Stomach (tissue), 9 donors: ENCODE data around the gene DRG2. TPM values are rescaled to one million over a fixed set of nuclear protein-coding genes. Genes with fewer than 3 reads are reported as not detected.

Source experiments
- DNase-seq, 2 donors: peaks; one replicate each; pipeline versions ENCODE4 v3.0.0 to v3.0.0-alpha.2; 2013 to 2019
- H3K27ac ChIP-seq, 5 donors: fragments of 200-600 bp in 4 of 5; sonication (generic) in 4 of 5; one replicate each; pipeline ENCODE4 v1.5.1; 2013 to 2019; ENCODE audit warnings: mild to moderate bottlenecking in 1 of 5, moderate library complexity in 1 of 5
- H3K27me3 ChIP-seq, 3 donors: fragments of 200-600 bp; sonication (generic); one replicate each; pipeline ENCODE4 v1.5.1; 2017 to 2019; ENCODE audit warnings: mixed run types in 1 of 3
- H3K36me3 ChIP-seq, 4 donors: fragments of 200-600 bp; sonication (generic); 1 replicate in 3 of 4; 2 replicates in 1 of 4; pipeline ENCODE4 v1.5.1; 2016 to 2019
- H3K4me1 ChIP-seq, 4 donors: fragments of 200-600 bp; sonication (generic); one replicate each; pipeline ENCODE4 v1.5.1; 2016 to 2019
- H3K4me3 ChIP-seq, 4 donors: fragments of 200-600 bp; sonication (generic) in 3 of 4; one replicate each; pipeline ENCODE4 v1.5.1; 2016 to 2019; ENCODE audit warnings: mild to moderate bottlenecking in 1 of 4
- H3K9me3 ChIP-seq, 4 donors: fragments of 200-600 bp; sonication (generic); one replicate each; pipeline ENCODE4 v1.5.1; 2016 to 2019
- EP300 ChIP-seq: sonication (generic); formaldehyde crosslinking; IDR thresholded peaks from one replicate; pipeline ENCODE4 v1.6.1; 2017; ENCODE audit warnings: antibody characterized with exemption
- POLR2A ChIP-seq, 4 donors: fragments of 450-650 bp; IDR thresholded peaks; one replicate each; pipeline ENCODE4 v1.6.1; 2016; ENCODE audit warnings: antibody characterized with exemption in 4 of 4, control low read depth in 2 of 4, mild to moderate bottlenecking in 1 of 4, moderate library complexity in 1 of 4
- POLR2AphosphoS5 ChIP-seq, 3 donors: sonication (generic); formaldehyde crosslinking; IDR thresholded peaks; one replicate each; pipeline ENCODE4 v1.6.1; 2016; ENCODE audit warnings: antibody characterized with exemption in 3 of 3
- WGBS, 5 donors: extraction: QIAGEN DNeasy Blood & Tissue Kit in 3 of 5; methylation state at CpG; one replicate each; pipeline versions ENCODE4 v1.1.5 to v1.1.7; 2013 to 2018; 5-methylcytosine and 5-hydroxymethylcytosine counted together
- intact Hi-C: fragments of 100-400 bp; cut with DNase I; formaldehyde crosslinking; loops from one replicate; pipeline ENCODE4 v1.15.1; 2023; ENCODE audit warnings: low total_unique reads
- polyA plus RNA-seq, 3 donors: library from polyadenylated mRNA; stranded (reverse); fragments of 200-250 nt; gene quantifications; one replicate each; pipeline ENCODE4 v1.2.3, GENCODE V29; 2013
- total RNA-seq, 5 donors: library from RNA; depleted of rRNA; stranded (reverse); fragments of >200 nt; gene quantifications; one replicate each; pipeline versions ENCODE4 v1.1.0 to v1.2.3, GENCODE V29; 2014 to 2016
- TF ChIP-seq, protein P1 (sequence below), 7 experiments: fragments of 450-650 bp in 4 of 7; fragments of 200-600 bp in 3 of 7; sonication (generic) in 3 of 7; IDR thresholded peaks; one replicate each; pipeline ENCODE4 v1.5.1; 2016 to 2019; ENCODE audit warnings: antibody characterized with exemption in 7 of 7, control low read depth in 2 of 7, mild to moderate bottlenecking in 1 of 7
- donor health status: healthy with polysubstance abuse.
- donor health status: Bipolar disorder and iron deficiency.
- donor health status: healthy.

Gene DRG2
- total and polyA plus RNA-seq, 8 donors, result 3.2 to 57.2 (median 37.8) TPM

GRCh38 chr17:18107061-18107790 lies 19.5 kb downstream of the DRG2 start:
- 83 to 94% (median 91%) methylated on average over 13 to 14 of the region's 14 CpGs for WGBS, 5 donors
- Histone ChIP-seq H3K9me3 (no peaks in the 10 kb centered on the region), H3K4me3 (no peak overlapping the region), H3K27ac (no peak overlapping the region), H3K27me3 (no peaks in the 10 kb centered on the region), H3K36me3 (peaks cover 14 to 53% (median 47%) of the 10 kb centered on the region in 4 donors), H3K4me1 (no peaks in the 10 kb centered on the region)
- intact Hi-C loops, result no loop called here
- TF ChIP-seq, protein P1, sequence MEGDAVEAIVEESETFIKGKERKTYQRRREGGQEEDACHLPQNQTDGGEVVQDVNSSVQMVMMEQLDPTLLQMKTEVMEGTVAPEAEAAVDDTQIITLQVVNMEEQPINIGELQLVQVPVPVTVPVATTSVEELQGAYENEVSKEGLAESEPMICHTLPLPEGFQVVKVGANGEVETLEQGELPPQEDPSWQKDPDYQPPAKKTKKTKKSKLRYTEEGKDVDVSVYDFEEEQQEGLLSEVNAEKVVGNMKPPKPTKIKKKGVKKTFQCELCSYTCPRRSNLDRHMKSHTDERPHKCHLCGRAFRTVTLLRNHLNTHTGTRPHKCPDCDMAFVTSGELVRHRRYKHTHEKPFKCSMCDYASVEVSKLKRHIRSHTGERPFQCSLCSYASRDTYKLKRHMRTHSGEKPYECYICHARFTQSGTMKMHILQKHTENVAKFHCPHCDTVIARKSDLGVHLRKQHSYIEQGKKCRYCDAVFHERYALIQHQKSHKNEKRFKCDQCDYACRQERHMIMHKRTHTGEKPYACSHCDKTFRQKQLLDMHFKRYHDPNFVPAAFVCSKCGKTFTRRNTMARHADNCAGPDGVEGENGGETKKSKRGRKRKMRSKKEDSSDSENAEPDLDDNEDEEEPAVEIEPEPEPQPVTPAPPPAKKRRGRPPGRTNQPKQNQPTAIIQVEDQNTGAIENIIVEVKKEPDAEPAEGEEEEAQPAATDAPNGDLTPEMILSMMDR (IDR thresholded peaks at IDR 0.05), result no peak
- TF ChIP-seq EP300 (no peak), POLR2AphosphoS5 (IDR thresholded peaks at IDR 0.05) (no peak), POLR2A (IDR thresholded peaks at IDR 0.05) (no peak)
- DNase-seq, result no peak

GRCh38 chr17:18107971-18108370 lies 20.2 kb downstream of the DRG2 start:
- H3K27ac ChIP-seq, result no peak overlapping the region
- no peaks in the 10 kb centered on the region for H3K9me3 ChIP-seq
- intact Hi-C loops, result no loop called here
- no peaks in the 10 kb centered on the region for H3K27me3 ChIP-seq
- H3K4me3 ChIP-seq, result no peak overlapping the region
- no peaks in the 10 kb centered on the region for H3K4me1 ChIP-seq
- WGBS, 5 donors, result 80 to 91% (median 84%) methylated on average over 4 to 6 of the region's 6 CpGs
- no peak for DNase-seq
- peaks cover 14 to 48% (median 47%) of the 10 kb centered on the region in 4 donors for H3K36me3 ChIP-seq
- TF ChIP-seq POLR2A (IDR thresholded peaks at IDR 0.05), result no peak
- no peak for TF ChIP-seq EP300
- no peak for TF ChIP-seq POLR2AphosphoS5 (IDR thresholded peaks at IDR 0.05)
- TF ChIP-seq, protein P1 (IDR thresholded peaks at IDR 0.05), result no peak

- DNase-seq, result no peak
- H3K4me1 ChIP-seq, result no peaks in the 10 kb centered on the region
- no peaks in the 10 kb centered on the region for H3K27me3 ChIP-seq
- H3K36me3 ChIP-seq, result peaks cover 14 to 42% (median 41%) of the 10 kb centered on the region in 4 donors
- WGBS, 5 donors, result 56 to 76% (median 68%) methylated on average over 6 to 17 of the region's 17 CpGs
- no peak within 1 kb of the TSS for H3K4me3 ChIP-seq
- H3K9me3 ChIP-seq, result no peaks in the 10 kb centered on the region
- TF ChIP-seq EP300, result no peak
- no peak for TF ChIP-seq POLR2A (IDR thresholded peaks at IDR 0.05)
- no peak for TF ChIP-seq POLR2AphosphoS5 (IDR thresholded peaks at IDR 0.05)
- TF ChIP-seq, protein P1 (IDR thresholded peaks at IDR 0.05), result no peak
- no peak within 1 kb of the TSS for H3K27ac ChIP-seq
- intact Hi-C loops, result no loop called here
Measured at GRCh38 chr17:18108401-18109312, 20.9 kb downstream of the DRG2 start, which contains the start of gene MYO15A. Gene MYO15A (plus strand): TSS chr17:18108756. CDS start chr17:18118801, 10,045 bp downstream.

DNA sequence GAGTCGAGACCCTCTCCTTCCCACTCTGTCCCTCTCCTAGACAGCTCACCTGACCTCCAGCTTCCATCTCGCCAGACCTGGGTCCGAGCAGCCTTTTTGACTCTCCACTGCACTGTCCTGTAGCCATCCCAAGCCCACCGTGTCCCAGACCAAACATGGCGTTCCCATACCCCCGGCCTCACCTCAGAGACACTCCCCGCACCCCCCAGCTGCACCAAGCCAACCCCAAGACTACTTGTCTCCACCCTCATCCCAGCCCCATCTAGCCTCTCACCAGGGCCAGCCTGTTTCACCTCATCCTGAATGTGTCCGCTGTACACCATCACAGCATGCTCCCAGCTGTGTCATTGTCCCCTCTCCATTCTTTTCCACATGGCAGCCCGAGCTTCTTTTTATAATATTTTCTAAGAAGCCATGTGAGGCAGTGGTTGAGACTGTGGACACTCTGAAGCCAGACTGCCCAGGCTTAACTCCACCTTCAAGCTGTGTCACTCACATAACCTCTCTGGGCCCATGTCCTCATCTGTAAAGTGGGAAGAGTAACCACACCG lies 22.3 kb downstream of the DRG2 start:
- Histone ChIP-seq H3K27ac (no peak overlapping the region), H3K4me3 (no peak overlapping the region), H3K9me3 (no peaks in the 10 kb centered on the region), H3K36me3 (peaks cover 10 to 28% (median 28%) of the 10 kb centered on the region in 4 donors), H3K27me3 (no peaks in the 10 kb centered on the region), H3K4me1 (no peaks in the 10 kb centered on the region)
- intact Hi-C loops, result no loop called here
- no peak for DNase-seq
- TF ChIP-seq POLR2AphosphoS5 (IDR thresholded peaks at IDR 0.05) (no peak), POLR2A (IDR thresholded peaks at IDR 0.05) (no peak), EP300 (no peak)
- TF ChIP-seq, protein P1 (IDR thresholded peaks at IDR 0.05), result no peak
- WGBS, 5 donors, result 73 to 82% (median 79%) methylated on average over 10 of the region's 10 CpGs
